Stimulated activated CD8-positive, alpha-beta memory T cell treated with anti-CD3 and anti-CD28 coated beads, Interleukin-15, amount 100 ng/mL, for 48 hours (primary cell): ENCODE data around the gene GIGYF2.

Experiments
- DNase-seq, 2 donors: peaks; one replicate each; pipeline ENCODE4 v3.0.0-alpha.2; 2020; ENCODE audit warnings: low read depth in 2 of 2

GIGYF2 gene

DNA sequence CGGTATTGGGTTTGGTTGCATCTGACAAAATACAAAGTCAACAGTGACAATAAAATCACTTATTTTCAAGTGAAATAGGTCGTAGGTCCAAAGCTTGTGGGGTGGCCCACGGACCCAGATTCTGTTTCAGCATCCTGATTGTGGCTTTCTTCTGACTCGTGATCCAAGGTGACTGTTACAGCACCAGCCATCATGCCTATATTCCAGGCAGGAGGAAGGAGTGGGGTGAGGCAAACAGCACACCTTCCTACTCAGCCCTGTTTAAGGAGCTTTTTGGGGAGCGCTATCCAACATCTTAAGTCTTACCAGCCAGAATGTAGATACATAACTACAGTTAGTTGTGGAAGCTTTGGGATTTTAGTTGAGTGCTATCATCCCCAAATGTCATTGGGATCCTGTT is 164.2 kb downstream of the GIGYF2 start:
- DNase-seq, result no peak

DNA sequence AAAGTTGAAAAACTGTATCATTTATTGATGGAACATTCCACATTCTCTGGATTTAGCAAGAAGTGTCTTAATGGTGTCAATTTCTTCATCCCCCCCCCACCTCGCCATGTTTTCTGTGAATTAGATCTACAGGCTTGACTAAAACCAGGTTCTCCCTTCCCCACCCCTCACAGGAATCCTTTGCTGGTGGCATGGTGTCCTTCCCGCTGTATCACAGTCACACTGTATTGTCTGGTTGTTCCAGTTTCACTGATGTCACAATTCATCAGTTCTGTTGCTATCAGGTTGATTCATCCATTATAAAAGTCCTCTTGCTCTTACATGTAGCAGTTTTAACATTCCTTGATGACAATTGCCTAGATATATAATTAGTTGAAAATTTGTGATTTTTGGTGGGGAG is 166.9 kb downstream of the GIGYF2 start:
- no peak for DNase-seq

DNA sequence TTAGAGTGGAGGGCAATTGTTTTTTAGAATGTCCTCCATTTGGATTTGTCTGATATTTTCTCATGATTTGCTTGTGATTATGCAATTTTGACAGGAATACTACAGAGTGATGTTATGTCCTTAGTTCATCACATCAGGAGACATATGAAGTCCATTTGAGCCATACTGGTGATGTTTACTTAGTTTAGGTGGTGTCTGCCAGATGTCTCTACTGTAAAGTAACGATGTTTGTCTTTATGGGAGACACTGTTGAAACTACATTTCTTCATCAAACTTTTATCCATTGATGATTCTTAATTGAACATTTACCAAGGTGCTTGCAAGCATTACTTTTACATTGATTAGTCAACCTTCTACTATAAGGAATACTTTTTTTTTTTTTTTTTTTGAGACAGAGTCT is 168.0 kb downstream of the GIGYF2 start:
- DNase-seq, result no peak

DNA sequence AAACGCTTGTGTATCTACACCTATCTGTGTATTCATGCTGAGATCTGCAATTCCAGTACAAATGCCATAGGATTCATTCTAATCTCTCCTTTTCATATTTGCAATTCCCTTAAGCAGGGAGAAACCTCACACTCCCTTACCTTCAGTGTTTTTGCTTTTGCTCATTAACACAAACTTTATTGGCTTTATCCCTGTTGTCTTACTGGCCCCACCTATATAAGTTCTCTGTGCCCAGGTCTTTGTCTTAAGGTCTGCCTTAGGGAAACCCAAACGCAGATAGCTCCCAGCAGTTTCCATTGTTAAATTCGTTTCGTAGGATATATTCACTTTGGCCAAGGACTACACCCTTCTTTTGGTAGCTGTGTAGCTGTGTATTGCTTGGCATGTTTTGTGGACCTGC is 169.0 kb downstream of the GIGYF2 start:
- no peak for DNase-seq

DNA sequence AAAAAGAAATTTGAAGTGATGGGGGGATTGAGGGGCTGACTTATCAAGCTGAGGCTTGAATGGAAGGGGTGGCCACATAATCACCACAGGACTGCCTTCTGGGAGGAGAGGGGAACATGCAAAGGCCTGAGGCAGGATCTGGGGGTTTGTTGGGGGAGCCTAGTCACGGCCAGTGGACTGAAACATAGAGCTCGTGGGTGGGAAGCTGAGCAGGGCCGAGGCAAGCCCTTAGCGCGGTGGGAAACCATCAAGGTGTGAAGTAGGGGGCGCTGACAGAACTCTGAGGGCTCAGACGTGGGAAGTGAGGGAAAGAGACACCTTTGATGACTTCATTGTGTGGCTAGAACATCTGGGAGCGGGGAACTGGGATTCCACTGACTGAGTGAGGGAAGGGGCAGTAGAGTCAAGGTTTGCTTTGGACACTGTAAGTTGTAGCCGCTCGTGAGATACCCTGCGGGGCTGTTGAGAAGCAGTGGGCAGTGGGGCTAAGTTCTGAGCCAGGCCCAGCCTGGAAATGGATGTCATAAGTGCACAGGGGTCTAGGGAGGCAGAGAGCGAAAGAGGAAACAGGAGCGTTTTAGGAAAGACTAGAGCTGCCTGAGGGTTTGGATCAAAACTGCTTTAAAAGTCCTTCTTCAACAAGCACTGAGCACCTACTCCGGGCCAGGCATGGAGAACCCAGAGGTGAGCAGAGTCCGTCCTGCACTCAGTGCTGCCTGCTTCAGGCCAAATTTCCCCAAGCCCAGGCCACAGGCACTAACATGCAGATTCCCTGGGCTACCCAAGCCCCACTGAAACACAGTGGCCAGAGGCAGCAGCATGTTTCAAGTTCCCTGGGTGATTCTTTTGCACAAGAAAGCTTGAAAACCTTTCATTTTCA is 172.2 kb downstream of the GIGYF2 start:
- DNase-seq, result no peak

DNA sequence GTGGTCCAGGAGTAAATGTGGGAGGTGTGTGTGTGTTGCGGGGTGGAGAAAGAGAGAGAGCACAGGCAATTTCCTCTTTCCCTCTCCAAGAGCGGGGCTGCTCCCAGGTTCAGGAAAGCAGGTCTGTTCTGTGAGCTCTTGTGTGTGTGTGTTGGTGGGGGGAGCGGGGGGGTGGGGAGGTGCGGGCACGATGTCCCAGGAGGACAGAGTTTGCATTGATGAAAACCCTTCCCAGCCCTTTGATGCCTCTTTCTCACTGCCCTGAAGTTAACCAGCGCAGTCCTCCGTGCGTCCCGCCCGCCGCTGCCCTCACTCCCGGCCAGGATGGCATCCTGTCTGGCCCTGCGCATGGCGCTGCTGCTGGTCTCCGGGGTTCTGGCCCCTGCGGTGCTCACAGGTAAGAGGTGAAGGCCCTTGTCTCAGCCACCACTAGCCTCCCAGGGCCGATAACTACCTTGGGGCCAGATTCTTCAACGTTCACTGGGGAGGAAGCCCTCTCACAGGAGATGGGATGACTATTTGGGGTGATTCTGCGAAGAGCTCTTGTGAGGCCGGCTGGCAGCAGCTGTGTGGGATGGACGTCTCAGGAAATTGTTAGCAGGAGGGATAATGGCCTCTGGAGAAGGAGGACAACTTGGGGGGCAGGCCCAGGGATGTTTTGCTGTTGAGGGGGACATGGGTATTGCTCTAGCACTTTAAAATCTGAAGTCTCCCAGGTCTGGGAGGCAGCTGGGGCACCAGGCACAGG is 173.1 kb downstream of the GIGYF2 start, which contains the start of gene SNORC:
SNORC (plus strand) TSS at position 247 of the 748 bp plus-strand sequence; CDS start at position 325, 78 bp downstream.
- no peak for DNase-seq

DNA sequence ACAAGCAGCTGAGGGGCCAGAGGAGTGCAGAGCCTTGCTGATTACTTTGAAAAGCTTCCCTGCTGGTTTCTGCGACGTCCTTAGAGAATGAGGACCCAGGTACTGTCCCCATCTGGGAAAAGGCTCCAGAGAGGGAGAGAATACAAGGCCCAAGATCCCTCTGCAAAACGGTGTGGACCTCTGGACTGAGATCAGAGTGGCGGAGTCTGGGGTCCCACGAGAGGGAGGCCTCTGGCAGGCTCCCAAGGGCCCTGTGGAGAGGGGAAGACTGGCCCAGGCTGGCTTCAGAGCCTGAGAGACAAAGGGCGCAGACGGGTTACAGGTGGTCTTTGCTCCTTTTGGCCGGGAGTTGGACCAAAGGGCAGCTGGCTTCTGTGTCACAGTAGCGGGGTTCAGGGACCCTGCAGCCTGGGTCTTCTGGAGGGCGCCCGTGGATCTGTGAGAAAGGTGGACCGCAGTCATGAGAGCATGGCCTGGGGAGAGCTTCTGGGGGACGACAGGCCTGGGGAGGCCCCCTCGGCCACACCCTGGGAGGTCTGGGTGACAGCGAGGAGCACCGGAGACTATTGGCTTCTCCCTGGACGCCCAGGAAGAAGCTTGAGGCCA is 173.7 kb downstream of the GIGYF2 start:
- no peak for DNase-seq

DNA sequence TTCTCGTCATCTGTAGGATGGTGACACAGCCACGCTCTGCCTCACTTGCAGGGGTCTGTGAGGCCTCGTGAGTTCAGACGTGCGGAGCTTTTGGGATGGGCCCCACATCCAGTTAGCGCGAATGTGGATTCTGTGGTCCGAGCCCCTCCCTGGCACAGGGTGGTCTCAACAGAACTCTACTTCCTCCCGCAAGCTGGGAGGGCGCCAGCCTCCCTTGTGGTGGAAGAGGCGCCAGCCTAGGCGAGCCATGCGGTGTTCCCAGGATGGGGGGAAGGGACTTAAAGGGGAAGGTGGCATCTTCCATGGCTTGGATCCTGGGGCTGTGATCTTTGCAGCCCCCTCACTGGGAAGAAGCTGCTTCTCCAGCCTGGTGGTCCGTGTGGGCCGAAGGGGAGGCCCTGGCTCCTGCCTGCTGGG is 174.3 kb downstream of the GIGYF2 start:
- DNase-seq, result no peak

DNA sequence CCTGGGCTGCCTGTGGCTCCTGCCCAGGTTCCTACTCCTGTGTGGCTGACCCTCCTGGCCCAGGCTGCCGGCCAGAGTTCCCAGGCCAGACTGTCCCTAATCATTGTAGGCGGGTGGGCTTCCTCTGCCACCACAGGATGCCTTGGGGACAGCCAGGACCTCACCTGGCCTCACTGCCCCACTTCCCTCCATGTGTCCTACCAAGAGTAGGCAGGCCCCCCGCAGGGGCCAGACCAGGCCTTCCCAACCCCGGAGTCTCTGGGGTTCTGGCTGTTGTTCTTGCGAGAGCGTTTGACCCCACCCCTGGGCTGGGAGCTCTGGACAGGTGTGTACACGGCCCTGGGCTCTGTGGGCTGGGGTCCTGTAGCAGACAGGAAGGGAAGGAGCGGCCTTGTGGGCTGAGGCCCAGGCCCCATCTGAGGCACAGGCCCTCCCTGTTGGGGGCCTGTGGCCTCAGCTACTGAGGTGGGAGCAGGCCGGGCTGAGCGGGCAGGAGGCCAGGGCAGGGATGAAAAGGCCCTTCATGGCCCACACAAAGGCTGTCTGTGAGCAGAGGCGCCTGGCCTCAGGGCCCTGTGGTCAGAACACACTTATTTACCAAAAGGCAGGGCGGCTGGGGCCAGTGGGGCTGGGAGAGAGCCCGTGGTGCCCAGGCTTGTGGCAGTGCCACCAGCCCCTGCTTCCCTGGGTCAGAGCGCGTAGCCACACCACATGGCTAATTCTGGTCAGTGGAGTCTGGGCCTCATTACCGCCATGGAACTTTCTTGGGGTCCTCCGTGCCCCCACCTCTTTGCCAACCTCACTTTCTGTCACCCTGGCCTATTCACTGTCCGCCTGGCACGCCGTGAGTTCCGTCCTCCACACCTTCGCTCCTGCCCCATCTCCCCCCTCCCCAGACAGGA is 175.0 kb downstream of the GIGYF2 start:
- DNase-seq, result no peak

DNA sequence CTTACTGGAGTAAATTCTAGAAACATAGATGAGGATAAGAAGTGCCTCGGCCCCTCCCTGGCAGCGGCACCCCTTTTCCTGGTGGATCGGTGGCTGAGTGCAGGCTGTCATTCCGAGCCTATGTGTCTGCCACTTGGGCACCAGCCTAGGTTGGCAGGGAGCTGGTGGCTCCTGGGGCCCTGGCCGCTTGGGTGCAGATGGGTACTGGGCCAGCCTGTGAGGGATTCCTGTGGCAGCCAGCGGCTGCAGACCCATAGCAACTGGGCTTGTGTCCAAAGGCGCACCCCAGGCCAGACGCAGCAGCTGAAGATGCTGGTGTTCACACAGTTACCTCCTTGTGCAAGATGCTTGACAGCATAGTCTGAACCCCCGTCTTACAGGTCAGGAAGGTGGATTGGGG is 175.7 kb downstream of the GIGYF2 start:
- no peak for DNase-seq

DNA sequence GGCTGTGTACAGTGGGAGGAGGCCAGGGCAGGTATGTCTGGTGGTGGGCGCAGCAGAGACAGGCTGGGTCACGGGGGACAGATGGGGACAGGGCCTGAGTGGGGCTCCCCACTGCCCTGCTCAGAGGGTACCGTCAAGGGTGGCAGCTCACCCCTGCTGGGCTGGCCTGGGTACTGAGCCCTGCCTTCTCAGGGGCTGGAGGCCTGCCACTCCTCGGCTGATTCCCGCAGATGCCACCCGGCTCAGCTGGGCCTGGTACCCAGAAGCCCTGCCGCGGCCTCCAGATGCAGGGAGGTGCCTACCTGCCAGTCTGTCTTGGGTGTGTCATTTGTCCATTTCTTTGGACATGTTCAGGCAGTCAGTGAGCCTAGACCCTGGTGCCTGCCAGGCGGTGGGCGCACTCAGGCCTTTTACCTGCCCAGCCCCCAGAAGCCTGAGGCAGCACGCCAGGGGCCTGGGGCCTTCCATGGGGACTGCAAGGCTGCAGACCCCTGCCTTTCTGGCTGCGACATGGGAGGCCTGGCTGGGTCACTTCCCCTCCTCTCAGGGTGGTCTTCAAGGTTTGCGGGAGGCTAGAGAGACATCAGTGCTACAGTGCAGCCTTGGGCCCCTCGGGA is 176.3 kb downstream of the GIGYF2 start:
- no peak for DNase-seq

DNA sequence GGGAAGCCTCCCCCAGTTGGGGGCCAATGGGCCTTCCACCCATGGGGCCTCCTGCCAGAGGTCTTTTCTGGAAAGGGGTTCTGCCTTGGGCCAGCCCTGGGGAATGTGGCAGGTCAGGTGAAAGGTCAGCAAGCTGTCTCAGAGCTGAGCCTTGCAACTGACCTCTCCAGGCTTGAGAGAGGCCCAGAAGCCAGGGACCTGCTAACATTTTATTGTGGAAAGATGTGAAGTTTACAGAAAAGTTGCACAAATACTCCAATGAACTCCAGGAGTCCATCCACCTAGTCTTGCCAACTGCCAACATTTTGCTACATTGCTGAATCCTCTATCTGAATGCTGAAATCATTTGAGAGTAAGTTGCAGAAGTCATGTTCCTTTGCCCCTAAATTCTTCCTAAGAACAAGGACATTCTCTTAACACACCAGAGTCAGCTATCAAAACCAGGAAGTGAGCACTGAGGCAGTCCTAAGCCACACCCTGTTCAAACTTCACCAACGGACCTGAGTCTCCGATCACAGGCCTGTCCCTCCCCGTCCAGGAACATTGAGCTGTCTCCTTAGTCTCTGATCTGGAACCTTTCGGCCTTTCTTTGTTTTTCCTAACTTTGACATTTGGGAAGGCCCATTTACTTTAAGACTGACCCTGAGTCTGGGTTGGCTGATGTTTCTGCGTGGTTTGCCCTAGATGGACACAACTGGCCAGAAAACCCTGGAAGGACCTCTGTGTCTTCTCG is 176.9 kb downstream of the GIGYF2 start:
- no peak for DNase-seq

DNA sequence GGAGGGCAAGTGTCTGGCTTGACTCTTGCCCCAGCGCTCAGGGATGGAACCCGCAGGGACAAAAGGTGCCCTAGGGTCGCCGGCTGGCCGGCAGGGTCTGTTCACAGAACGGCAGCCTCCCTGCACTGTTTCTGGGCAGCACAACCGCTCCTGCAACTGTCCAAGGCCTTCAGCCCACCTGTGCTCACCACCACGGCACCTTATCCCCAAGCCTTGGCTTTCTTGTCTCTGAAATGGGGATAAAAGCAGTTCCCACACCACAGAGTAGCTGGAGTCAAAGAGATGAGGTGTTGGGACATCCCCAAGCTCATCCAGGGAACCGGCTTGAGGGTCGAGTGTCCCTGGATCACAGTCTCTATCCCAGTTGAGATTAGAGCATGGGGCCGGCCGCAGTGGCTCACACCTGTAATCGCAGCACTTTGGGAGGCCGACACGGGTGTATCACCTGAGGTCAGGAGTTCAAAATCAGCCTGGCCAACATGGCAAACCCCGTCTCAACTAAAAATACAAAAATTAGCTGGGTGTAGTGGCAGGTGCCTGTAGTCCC is 177.6 kb downstream of the GIGYF2 start:
- DNase-seq, result no peak

DNA sequence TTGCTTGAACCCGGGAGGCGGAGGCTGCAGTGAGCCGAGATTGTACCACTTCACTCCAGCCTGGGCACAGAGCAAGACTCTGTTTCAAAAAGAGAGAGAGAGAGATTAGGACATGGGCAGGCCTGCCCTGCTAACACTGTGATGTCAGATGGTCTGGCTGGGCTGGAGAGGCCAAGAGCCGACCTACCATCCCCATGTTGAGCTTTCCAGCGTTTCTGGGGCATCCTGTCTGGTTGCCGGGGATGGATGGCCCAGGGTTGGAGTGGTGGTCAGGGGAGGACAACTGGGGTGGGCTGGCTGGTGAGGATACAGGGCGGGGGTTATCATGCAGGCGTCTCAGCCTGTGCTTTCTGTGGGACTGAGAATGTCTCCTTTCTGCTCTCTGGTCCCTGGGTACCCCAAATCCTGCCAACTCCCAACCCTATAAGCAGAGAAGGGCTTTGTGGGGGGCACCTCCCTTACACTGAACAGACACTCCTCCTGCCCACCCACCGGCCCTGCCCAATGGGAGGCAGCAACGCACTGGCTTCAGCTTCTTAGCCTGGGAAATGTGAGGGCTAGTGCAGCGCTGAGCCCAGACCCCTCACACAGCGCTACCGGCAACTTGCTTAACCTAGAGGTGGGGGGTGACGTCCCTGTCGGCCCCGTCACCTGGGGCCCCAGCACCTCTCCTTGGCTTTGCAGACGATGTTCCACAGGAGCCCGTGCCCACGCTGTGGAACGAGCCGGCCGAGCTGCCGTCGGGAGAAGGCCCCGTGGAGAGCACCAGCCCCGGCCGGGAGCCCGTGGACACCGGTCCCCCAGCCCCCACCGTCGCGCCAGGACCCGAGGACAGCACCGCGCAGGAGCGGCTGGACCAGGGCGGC is 178.4 kb downstream of the GIGYF2 start:
- no peak for DNase-seq

DNA sequence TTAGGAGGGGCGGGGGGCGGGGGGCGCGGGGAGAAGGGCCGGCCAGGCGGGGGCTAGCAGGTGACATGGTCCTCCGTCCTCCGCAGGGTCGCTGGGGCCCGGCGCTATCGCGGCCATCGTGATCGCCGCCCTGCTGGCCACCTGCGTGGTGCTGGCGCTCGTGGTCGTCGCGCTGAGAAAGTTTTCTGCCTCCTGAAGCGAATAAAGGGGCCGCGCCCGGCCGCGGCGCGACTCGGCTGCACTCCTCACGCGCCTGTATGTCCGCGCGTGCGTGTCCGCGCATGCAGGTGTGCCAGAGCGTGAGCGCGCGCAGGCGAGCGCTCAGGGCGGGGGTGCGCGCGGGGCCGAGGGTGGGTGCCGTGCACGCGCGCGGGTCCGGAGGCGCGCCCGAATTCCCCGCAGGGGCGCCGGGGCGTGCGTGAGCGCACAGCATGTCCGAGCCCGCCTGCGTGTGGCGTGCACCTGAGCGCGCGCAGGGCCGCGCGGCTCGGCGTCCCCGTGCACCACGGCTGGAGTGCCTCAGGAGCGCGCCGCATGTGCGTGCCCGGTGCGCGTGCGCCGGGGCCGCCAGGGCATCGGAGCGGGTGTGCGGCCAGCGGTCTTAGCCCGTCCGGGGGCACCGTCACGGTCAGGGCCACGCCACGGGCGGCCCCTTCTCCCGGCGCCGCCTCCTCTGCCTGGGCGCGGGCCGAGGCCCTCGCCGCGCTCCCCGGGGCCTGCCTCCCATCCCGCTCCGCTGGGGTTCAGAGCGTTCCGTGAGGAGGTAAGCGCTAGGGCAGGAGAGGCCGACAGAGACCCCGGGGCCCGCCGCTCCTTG is 179.2 kb downstream of the GIGYF2 start:
- peak in 1 of 2 donors; percentile 28 for DNase-seq

DNA sequence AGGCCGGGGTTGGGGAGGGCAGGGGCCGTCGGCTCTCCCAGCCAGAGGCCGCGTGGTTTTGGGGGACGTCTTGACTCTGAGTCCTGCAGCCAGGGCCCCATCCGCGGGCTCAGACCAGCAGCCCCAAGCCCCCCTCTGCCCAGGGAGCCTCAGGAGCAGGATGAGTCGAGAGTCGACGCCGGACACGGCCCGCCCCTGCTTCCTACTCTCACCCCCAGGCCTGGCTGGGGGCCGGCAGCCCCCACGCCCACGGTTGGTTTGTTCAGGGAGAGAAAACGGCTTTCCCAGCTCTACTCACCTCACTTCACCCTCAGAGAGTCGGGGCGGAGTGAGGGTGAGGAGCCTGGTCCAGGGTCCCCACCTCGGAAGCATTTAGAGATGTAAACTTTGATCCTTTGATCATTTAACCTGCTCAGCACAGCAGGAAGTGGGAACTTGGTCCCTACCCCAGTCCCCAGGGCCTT is 179.9 kb downstream of the GIGYF2 start:
- no peak for DNase-seq

DNA sequence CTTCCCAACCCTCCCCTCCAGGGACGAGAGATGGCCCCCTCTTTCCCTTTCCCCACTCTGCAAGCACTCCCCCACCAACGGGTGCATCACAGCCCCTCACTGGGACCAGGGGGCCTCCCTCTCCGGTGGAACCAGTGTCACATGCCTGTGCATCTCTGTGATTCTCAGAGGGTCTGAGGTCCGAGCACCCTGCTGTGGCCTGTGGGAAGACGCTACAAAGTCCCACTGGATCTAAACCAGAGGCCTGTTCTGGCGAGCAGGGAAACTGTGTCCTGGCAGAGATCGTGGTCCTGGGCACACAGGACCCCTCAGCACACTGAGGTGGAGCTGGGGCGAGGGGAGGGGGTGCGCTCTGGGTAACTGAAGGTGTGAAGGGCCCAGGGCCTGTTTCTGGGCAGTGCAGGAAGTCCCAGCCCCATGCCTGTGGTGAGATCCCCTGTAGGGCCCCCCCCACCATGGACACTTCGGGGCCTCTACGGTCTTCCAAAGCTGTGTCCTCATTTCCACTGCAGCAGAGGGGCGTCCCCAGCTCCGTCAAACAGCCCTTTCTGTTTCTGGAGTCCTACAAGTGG is 180.9 kb downstream of the GIGYF2 start:
- DNase-seq, result no peak
